SH-SY5Y (cell line): ENCODE measurements around the gene ARID3B.

Experiments
- GATA2 ChIP-seq: IDR thresholded peaks from 2 replicates; pipeline ENCODE4 v1.6.1; 2011; ENCODE audit warnings: mild to moderate bottlenecking, low read depth, low read length
- GATA3 ChIP-seq: IDR thresholded peaks from 2 replicates; pipeline ENCODE4 v1.6.1; 2011; ENCODE audit warnings: low read depth, mild to moderate bottlenecking, low read length, moderate library complexity

DNA sequence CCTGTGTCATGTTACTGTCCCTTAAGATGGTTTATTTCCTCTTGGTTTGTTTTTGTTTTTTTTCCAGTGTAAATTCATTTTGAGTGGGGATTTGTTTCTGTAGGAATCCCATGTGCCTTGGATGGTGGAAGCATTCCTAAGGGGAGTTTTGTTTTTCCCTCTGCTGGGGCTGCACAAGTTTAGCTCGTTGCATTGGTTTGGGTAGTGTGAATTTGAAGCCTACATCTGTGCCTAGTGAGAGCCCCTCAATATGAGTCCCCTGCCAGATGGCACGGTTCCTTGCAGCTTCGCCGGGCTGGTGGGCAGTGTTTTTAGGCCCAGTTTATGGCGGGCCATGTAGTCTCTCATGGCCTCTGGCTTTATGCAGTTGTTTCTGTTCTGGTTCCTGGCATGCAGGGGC is 17.7 kb downstream of the ARID3B start:
- TF ChIP-seq GATA2 (no peak), GATA3 (no peak)
